Activated CD4-positive, alpha-beta T cell treated with anti-CD3 and anti-CD28 coated beads for 48 hours (primary cell): Measurements from ENCODE around the gene RGPD8.

Experiments used
- DNase-seq: peaks from one replicate; pipeline ENCODE4 v3.0.0-alpha.2; 2020

The RGPD8 gene

DNA sequence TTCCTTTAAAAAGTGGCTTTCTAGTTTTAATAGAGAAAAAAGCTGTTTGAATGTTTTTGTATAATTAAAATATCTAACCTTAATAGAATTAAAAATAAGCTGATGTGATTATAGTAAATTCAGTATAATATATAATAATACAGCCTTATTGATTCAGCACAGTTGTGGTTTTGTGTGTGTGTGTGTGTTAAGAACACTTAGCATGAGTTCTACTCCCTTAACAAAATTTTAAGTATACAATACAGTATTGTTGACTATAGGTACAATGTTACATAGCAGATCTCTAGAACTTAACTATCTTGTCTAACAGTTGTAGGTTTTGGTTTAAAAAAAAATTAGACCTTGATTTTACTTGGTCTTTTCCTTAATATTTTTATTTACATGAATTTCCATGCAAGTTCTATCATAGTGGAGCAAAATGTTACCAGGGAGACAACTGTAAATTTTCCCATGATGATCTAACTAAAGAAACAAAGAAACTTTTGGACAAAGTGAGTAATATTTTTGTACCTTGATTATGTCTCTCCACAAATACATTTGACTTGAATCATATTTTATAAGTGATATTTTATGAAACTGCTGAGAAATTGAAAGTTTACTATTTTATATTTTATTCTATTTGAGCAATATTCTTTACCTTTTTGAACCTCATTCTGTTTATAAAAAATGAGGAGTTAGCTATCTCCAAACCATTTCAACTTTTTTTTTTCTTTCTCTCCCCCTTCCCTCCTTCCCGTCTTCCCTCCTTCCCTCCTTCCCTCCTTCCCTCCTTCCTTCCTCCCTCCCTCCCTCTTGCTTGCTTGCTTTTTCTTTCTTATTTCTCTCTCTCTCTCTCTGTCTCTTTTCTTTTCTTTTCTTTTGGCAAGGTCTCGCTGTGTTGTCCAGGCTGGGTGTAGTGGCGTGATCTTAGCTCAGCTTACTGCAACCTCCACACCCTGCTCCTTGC lies 111.8 kb downstream of the RGPD8 start:
- no peak for DNase-seq
